Left lung (tissue), 10 donors: ENCODE data around the gene PCSK6. TPM values are rescaled to one million over a fixed set of nuclear protein-coding genes. Genes with fewer than 3 reads are reported as not detected.

Source experiments
- ATAC-seq: fragments of 200-7000 bp; cut with Tn5 transposase; one replicate; pipeline ENCODE4 v1.9.1; 2020; ENCODE audit warnings: moderate library complexity
- DNase-seq, 4 donors: peaks; one replicate each; pipeline ENCODE4 v3.0.0-alpha.2; 2013 to 2020
- H3K27ac ChIP-seq, 2 donors: fragments of 200-600 bp; sonication (generic) in 1 of 2; one replicate each; pipeline versions ENCODE4 v1.5.0 to v1.8.0; 2020 to 2021
- H3K27me3 ChIP-seq, 2 donors: fragments of 200-600 bp; sonication (generic) in 1 of 2; one replicate each; pipeline versions ENCODE4 v1.5.0 to v1.8.0; 2020 to 2021
- H3K36me3 ChIP-seq, 2 donors: fragments of 200-600 bp; sonication (generic) in 1 of 2; one replicate each; pipeline versions ENCODE4 v1.5.0 to v1.8.0; 2020 to 2021
- H3K4me1 ChIP-seq, 2 donors: fragments of 200-600 bp; one replicate each; pipeline ENCODE4 v1.8.0; 2021
- H3K4me3 ChIP-seq, 2 donors: fragments of 200-600 bp; sonication (generic) in 1 of 2; one replicate each; pipeline versions ENCODE4 v1.5.0 to v1.8.0; 2020 to 2021; ENCODE audit warnings: mild to moderate bottlenecking in 1 of 2
- H3K9me3 ChIP-seq, 2 donors: fragments of 200-600 bp; sonication (generic) in 1 of 2; one replicate each; pipeline versions ENCODE4 v1.5.0 to v1.8.0; 2020 to 2021
- intact Hi-C, 2 donors: fragments of 100-400 bp; cut with DNase I; formaldehyde crosslinking; loops; one replicate each; pipeline versions ENCODE4 v1.11.2 to v1.14.2; 2022
- polyA plus RNA-seq, 6 donors: library from polyadenylated mRNA; unstranded; fragments of 120-200 nt; gene quantifications; one replicate each; pipeline ENCODE4 v1.2.1, GENCODE V29; 2013; ENCODE audit not compliant: insufficient read length in 6 of 6
- total RNA-seq, 2 donors: library from RNA; stranded (reverse); fragmentation: NEBNext Ultra II Directional; extraction: Animal tissue kit (Norgen Biotek cat#: 25700); gene quantifications; one replicate each; pipeline ENCODE4 v1.2.1, GENCODE V29; 2021
- TF ChIP-seq, protein P1 (sequence below), 2 donors: fragments of 200-600 bp; sonication (generic) in 1 of 2; IDR thresholded peaks; one replicate each; pipeline versions ENCODE4 v1.5.0 to v1.8.0; 2021; ENCODE audit warnings: antibody characterized with exemption in 2 of 2
- donor health status: DM: no; HTN: yes; CAD: no.
- donor health status: DM: no; HTN: no; CAD: no.

The PCSK6 gene
- total and polyA plus RNA-seq, 8 donors, result 7.7 to 25.7 (median 22.8) TPM

DNA sequence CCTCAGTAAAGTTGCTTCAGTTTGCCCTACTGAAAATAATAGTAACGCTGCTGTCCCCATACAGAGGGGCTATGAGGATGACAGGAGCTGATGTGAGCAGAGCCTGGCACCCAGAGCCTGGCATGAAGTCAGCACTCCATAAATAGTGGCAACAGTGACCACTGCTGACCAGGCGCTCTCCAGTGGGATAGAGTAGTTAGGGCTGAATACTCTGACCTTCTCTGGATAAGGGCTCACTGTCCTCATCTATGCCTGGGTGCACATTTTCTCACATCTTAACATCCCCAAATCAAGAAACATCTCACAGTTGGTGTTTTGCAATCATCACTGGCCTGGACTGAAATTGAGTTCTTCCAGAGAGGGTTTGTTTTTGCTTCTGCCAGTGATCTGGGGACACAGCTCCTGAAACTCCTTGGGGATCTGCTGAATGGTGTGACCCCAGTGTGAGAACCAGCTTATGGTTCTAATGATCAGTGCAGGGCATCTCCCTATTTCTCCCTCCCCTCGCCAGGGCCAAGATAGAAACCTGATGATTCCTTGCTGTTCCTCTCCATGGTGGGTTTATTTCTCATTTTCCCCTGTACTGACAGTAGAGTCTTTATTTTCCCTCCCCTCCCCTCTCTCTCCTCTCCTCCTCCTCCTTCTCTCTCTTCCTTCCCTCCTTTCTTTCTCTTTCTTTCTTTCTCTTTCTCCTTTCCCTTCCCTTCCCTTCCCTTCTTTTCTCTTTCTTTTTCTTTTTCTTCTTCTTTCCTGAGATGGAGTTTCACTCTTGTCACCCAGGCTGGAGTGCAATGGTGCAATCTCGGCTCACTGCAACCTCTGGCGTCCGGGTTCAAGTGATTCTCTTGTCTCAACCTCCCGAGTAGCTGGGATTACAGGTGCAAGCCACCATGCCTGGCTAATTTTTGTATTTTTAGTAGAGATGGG is 3.5 kb upstream of the PCSK6 start:
- no peak for DNase-seq
- Histone ChIP-seq H3K27me3 (peaks cover 7 to 87% of the 10 kb centered on the region in 2 donors), H3K9me3 (no peaks in the 10 kb centered on the region), H3K27ac (no peak overlapping the region), H3K4me1 (peaks cover 0 to 5% of the 10 kb centered on the region in 2 donors), H3K4me3 (no peak overlapping the region), H3K36me3 (no peaks in the 10 kb centered on the region)
- intact Hi-C loops, result no loop called here
- TF ChIP-seq, protein P1, sequence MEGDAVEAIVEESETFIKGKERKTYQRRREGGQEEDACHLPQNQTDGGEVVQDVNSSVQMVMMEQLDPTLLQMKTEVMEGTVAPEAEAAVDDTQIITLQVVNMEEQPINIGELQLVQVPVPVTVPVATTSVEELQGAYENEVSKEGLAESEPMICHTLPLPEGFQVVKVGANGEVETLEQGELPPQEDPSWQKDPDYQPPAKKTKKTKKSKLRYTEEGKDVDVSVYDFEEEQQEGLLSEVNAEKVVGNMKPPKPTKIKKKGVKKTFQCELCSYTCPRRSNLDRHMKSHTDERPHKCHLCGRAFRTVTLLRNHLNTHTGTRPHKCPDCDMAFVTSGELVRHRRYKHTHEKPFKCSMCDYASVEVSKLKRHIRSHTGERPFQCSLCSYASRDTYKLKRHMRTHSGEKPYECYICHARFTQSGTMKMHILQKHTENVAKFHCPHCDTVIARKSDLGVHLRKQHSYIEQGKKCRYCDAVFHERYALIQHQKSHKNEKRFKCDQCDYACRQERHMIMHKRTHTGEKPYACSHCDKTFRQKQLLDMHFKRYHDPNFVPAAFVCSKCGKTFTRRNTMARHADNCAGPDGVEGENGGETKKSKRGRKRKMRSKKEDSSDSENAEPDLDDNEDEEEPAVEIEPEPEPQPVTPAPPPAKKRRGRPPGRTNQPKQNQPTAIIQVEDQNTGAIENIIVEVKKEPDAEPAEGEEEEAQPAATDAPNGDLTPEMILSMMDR (IDR thresholded peaks at IDR 0.05), result no peak
- ATAC-seq, result no peak

DNA sequence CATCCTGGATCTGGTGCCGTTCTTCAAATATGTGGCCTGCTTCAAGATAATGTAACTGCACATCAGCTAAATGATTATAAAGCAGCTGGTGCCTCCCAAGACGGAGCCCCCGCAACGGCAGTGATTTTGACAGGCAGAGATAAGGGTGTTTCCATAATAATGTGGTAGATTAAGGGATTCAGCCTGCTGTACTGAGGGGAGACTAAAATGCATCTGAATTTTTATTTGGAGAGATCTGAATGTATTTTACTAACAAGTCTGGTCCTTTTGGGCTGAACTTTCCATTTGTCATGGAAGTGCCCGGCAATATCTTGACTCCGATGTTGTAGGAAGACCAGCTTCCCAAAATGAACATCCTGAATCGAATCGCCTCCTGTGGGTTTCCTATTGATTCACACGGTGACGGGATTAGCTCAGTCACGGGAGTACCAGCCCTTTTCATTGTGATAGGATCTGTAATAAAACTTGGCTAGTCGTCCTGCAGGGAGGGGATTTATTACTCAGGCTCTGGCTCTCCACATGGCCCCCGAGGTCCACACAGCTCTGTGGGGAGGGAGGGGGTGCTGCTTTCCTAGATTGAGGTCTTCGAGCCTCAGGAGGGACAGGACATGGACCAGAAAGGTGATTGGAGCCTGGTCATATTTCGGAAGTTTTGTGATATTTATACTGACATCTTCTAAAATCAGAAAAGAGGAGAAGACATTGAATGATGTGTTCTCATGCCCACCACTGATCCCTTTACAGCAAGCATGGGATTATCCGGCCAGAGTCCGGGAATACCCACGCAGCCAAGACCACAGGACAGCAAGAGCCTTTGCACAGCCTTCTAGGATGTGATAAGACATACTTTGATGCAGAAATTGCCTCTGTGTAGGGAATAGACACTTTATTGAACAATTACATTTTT is 2.5 kb upstream of the PCSK6 start:
- no peaks in the 10 kb centered on the region for H3K36me3 ChIP-seq
- ATAC-seq, result no peak
- peak in 2 of 4 donors; percentile 79 to 81 for DNase-seq
- TF ChIP-seq, protein P1 (IDR thresholded peaks at IDR 0.05), result no peak
- intact Hi-C loops, result no loop called here
- peaks cover 9 to 87% of the 10 kb centered on the region in 2 donors for H3K27me3 ChIP-seq
- H3K4me3 ChIP-seq, result no peak overlapping the region
- H3K27ac ChIP-seq, result no peak overlapping the region
- peaks cover 0 to 5% of the 10 kb centered on the region in 2 donors for H3K4me1 ChIP-seq
- H3K9me3 ChIP-seq, result no peaks in the 10 kb centered on the region

DNA sequence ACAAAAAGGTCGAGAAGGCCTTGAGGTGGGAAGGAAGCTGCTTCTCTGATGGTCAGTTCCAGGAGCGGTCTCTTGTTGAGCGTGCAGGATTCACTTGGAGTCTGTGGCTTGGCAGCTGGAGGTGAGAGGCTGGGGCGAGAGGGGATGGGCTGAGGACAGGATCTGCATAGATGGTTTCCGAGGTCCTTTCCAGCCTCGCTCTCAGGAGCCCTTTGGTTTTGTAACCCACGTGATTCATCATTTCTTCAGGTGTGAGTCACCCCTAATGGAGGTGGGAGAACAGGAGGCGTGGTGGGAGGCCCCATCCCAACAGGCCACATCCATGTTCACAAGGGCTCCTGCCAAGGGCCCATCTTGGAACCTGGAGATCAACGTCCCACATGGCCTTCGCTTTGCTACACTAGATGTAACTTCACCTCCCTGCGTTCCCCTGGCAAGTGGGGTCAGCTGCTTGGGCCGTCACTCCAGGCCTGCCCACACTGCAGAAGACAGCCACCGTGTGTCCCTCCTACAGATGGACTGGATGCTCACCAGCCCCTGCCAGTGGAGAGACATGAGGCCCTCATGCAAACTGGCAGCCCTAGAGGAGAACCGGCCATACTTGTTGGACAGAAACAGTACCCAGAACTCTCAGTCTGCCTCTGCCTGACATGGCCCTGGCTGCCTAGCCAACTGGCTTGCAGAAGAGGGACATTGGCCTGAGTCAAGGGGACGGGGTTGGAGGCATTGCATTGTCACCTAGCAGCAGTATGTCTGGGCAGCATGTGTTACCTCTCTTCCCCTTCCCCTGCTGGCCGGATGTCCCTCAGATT is 1.6 kb upstream of the PCSK6 start:
- Histone ChIP-seq H3K4me1 (peaks cover 0 to 5% of the 10 kb centered on the region in 2 donors), H3K27me3 (peaks cover 9 to 87% of the 10 kb centered on the region in 2 donors), H3K9me3 (no peaks in the 10 kb centered on the region), H3K27ac (no peak overlapping the region), H3K36me3 (no peaks in the 10 kb centered on the region), H3K4me3 (no peak overlapping the region)
- ATAC-seq, result no peak
- DNase-seq, result no peak
- TF ChIP-seq, protein P1 (IDR thresholded peaks at IDR 0.05), result no peak
- intact Hi-C loops, result no loop called here

DNA sequence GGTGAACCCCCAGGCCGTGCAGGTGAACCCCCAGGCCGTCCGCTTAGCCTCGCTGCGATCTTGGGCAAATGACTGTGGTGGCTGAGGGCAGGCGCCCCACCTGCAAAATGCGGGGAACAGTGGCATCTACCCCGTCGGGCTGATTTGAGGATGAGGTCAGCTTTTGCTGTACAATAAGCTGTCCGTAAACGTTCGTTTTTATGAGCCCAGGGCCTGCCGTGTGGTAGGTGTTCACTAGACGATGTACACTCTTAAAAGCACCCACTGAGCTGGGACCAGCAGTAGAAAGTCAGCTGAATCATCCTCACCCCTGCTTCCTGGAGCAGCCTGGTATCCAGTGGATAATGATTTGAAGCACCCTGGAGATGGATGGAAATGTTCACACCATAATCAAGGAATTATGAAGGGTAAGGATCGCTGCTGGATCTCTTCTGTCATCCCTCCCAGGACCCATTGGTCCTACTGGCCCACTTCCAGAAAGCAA is 943 bp upstream of the PCSK6 start:
- Histone ChIP-seq H3K36me3 (no peaks in the 10 kb centered on the region), H3K9me3 (no peaks in the 10 kb centered on the region), H3K27ac (no peak overlapping the region), H3K4me1 (peaks cover 0 to 5% of the 10 kb centered on the region in 2 donors), H3K4me3 (no peak overlapping the region), H3K27me3 (peaks cover 9 to 87% of the 10 kb centered on the region in 2 donors)
- DNase-seq (no peak), ATAC-seq (no peak)
- intact Hi-C loops, result no loop called here
- TF ChIP-seq, protein P1 (IDR thresholded peaks at IDR 0.05), result no peak
